Activated naive CD4-positive, alpha-beta T cell treated with anti-CD3 and anti-CD28 coated beads, Interleukin-2, amount 50 U/mL, for 16 hours (primary cell): ENCODE measurements around the gene COG8.
"Not testable (repeated sequence)": the region's sequence is repeated elsewhere in the genome, so short reads cannot be mapped to it uniquely, and the experiment has no call there.

Source experiments
- DNase-seq: peaks from one replicate; pipeline ENCODE4 v3.0.0-alpha.2; 2020

COG8 gene

DNA sequence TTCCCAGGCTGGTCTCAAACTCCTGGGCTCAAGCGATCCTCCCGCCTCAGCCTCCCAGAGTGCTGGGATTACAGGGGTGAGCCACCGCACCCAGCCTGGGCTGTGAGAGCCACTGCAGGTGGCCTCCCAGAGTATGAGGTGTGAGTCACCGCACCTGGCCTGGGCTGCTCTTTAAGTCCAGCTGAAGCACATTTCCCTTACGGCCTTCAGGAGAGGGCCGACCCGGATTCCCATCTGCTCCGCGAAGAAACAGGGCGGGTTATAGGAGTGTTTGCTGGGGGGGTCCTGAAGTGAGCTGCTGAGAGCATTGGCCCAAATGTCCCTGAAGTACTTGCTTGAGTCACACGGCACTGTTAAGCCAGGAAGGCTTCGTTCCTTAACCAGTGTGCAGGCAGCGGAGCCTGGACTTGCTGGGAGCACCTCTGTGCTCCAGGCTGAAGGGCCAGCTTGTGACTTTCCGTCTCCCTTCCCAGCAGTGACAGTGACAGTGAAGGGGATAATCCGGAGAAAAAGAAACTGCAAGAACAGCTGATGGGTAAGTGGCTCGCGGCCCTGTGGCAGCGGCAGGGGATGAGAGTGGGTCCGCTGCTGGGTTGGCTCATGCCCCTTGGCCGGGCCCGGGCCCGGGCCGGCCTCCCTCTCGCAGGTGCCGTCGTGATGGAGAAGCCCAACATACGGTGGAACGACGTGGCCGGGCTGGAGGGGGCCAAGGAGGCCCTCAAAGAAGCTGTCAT is 21.0 kb downstream of the COG8 start:
- DNase-seq = no peak

DNA sequence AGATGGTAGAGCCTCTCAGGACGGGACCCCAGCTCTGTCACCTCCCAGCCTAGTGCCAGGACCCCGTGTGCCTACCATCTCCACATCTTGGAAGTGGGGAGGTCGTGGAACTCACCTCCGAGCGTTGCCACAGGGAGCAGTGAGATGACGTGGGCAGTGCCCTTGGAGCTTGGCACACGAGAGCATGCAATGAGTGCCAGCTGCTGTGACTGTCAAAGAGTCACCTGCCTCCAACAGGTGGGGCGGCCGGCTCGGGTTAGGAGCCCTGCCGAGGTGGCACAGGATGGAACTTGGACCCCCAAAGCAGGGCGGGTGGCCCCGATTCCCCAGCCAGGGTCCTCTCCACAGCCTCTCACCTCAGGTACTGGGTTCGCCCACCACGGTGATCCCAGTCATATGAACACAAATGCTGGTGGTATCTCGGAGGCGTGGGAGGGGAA is 22.7 kb downstream of the COG8 start:
- DNase-seq = no peak

DNA sequence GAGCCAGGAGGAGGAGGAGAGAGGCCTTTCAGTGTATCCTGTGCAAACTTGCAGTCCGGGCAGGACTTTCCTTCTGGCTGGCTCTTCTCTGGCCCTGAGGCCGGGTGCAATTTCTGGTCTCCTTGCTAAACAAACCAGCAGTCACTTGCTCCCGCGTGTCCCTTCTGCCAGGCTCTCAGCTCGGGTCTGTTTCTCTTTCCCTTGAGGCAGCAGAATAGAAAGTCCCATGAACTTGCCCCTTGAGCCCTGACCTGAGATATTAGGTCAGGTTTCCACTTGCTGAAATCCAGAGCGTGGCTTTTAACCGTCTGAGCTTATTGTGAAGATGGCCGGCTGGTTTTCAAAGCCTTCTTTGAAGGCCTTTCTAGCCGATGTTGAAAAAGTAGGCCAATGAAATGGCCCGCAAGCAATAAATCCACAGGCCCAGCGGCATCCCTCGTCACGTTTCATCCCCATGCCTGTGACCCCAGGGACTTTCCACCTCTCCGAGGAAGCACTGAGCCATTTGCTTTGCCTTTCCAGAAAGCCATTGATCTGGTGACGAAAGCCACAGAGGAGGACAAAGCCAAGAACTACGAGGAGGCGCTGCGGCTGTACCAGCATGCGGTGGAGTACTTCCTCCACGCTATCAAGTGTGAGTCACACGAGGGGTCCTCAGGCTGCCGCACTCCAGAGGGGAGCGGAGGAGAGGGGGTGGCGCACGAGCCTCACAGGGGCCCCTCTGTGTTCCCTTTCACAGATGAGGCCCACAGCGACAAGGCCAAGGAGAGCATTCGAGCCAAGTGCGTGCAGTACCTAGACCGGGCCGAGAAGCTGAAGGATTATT is 23.7 kb downstream of the COG8 start:
- DNase-seq = no peak

DNA sequence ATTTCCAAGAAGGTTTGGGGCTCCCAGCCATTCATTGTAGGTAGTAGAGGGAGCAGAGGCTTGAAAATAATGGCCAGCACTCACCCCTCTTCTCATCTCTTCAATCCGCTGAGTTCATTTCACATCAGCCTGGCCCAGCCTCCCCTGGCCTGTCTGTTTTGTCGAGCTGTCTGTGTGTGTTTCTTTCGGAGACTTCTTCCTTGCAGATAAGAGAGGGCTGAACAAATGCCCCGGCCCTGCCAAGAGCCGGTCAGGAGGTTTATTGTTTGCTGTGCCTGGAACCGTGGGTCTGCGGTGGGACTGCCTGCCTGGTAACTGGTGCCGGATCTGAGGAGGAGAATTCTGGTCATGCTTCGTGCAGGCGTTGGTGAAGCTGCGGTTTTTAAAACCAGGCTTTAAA is 24.8 kb downstream of the COG8 start:
- DNase-seq = no peak

DNA sequence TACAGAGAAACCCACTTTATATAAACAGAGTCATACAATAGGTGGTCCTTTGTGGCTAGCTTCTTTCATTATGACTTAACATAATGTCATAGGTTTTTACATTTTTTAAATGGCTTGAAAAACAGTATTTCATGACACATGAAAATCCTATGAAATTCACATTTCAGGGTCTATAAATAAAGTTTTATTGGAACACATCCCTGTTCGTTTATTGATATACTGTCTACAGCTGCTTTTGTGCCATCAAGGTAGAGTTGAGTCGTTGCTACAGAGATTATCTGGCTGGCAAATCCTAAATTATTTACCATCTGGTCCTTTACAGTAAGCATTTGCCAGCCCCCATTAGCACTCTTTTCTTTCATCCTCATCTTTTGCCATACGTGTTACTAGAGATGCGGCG is 25.9 kb downstream of the COG8 start:
- DNase-seq = no peak

DNA sequence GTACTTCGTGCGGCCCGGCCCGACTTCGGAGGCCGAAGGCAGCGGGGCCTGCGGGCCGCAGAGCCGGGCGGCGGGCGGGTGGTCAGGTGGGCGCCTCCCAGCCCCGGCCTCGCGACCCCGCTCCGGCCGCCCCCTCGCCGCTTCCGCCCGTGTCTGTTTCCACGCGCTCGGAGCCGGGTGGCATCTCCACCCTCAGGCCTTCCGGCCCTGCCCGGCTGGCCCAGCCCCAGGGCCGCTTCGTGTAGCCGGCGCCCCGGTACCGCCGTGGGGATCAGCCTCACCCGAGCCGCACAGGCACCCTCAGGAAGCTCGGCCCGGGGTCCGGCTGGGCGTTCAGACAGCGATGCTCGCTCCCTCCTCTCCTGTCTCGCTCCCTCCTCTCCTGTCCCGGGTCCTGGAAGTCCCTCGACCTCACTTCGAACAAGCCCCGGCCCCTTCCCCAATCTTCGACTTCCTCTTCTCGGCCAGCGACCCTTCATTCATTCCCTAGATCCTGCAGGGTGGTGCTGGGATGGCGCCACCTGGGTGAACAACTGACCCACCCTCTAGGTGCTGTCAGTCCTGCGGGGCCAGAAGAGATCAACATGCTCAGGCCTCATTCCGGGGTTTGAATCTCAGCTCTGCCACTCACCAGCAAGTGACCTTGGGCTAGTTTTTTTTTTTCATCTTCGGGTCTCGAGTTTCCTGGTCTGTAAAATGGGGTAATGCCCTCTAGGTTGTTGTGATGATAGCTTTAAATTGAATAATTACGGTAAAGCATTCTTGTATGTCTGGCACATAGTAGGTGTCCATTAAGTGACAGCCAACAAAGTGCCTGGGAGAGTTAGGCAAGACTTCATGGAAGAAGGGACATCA is 27.6 kb downstream of the COG8 start:
- peak; percentile 26 for DNase-seq

DNA sequence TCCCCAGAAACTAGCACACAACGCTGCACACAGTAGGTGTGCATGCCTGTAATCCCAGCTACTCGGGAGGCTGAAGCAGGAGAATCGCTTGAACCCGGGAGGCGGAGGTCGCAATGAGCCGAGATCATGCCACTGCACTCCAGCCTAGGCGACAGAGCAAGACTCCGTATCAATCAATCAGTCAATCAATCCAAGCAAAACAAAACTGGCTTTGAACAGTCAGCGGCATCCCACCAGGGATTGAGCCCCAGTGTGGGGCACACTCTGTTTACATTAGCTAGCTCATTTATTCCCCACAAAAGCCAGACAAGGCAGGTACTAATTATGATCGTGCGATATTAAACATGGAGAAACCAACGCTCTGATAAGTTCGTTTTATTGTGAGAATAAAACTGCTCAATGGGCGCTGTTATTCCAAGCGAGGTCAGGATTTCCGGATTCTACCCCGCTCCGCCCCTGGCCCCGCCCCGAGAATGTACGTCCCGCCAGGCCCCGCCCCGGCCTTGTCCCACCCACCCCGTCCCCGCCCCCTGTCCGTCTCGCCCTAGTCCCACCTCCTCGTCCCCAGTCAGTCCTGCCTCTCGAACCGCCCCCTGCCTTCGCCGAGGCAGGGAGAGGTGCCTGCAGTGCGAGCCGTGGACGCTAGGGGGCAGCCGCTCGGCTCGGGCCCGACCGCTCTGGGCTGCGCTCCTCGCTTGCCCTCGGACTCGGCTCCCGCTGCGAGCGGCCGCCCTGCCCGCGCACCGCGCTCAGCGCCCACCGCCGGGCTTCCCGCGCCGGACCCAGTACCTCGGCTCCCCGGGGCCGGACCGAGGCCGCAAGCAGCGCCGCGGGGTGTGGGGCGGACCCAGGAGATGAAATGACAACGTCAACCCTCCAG is 28.5 kb downstream of the COG8 start, which contains the start of gene VPS4A:
TSS of gene VPS4A (plus strand) at position 698 of the 880 bp plus-strand sequence. CDS start at position 860, 162 bp downstream.
- DNase-seq = peak; percentile 97

DNA sequence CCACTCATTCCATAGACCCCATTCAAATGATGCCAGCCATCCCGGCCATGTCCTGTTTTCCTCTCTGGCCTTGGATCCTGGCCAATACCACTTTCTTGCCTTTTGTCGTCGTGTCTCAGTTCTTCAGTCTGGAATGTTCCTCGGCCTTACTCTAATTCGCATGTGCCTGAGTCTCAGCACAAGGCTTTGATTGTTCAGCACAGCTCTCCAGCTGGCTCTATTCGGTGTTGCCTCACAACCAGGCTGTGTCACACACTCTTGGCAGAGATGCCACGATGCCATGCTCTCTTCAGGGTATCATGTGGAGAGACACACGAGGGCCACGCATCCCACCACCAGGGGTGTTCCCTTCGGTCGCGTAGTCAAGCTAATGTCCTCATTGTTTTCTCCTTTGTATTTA is 30.0 kb downstream of the COG8 start:
- no peak for DNase-seq

DNA sequence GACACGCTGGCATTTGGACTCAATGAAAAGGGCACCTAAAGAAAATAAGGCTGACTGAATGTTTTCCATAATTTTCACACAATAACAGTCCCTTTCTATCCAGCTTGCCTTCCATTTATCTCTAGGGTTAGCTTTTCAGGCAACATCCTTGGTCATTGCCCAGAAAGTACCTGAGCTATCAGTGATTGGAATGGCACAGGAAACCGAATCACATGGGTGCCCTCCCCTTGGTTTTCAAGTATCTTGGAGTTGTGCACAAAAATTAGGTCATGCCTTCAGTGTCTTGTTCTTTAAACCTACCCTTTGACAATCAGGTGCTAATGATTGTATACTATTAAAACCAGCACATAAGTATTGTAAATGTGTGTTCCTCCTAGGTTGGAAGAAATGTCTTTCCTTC is 31.5 kb downstream of the COG8 start:
- no peak for DNase-seq

DNA sequence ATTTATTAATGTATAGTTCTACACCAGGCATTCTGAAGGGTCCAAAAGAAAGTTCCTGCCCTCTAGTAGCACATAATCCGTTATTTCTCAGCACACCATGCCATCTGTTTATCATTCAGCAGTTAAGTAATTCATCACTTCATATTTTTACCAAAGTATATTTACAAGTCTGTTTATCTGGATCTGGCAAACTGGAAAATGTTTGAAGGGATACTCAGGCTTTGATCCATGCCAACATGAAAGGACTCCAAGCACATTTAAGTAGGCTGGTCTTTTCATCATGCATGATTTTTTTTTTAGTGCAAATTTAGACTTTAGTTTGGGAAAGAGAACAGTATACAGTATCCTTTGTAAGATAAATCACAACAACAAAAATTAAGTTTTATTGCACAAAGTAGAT is 32.3 kb downstream of the COG8 start:
- DNase-seq = no peak

DNA sequence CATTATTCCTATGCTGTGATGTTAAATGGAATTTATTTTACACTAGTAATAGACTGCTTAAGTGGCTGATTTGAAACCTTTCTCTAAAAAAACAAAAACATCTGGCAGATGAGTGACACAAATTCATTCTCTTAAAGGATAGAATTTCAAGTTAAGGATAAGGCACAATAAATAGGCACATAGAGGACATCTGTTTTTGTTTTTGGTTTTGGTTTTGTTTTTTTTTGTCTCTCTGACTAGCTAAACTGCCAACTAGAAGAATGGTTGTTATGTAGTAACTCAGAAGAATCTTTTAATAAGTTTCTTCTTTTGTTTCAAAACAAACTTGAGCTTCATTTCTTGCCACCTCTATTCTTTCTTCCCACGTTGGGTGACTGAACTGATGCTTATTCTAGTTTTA is 33.3 kb downstream of the COG8 start:
- no peak for DNase-seq

DNA sequence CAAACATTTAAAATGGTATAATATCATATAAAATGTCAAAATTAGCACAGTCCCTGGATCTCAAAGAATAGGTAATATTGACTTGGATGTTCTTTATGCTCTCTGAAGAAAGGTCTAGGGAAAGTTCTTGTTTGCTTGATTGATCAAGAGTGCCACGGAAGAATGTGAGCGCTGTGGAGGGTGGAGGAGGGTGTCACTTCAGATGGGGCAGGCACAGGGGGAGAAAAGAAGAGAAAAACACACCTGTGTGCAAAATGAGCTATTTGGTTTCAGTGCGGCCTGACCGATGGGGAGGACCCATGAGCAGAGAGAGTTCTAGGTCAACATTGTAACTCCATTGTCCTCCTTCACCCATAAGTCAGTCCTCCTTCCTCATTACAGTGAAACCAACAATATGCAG is 37.1 kb downstream of the COG8 start:
- no peak for DNase-seq

DNA sequence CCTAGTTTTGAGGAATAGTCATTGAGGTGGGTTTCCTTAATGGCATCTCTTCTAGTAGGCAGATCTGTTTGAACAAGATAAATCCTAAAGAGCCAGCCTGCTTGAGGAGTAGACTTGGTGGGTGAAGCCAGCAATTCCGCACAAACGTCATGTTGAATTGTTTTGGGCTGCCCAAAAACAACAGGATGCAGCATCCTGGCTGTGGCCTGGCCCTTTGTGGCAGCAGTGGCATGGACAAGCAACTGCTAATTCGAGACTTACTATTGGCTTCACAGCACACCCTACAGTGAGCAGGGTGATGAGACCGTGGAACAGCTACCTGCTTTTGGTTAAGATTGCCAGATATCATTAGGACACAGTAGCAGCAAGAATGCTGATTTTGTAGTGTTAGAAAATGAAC is 37.5 kb downstream of the COG8 start:
- no peak for DNase-seq

DNA sequence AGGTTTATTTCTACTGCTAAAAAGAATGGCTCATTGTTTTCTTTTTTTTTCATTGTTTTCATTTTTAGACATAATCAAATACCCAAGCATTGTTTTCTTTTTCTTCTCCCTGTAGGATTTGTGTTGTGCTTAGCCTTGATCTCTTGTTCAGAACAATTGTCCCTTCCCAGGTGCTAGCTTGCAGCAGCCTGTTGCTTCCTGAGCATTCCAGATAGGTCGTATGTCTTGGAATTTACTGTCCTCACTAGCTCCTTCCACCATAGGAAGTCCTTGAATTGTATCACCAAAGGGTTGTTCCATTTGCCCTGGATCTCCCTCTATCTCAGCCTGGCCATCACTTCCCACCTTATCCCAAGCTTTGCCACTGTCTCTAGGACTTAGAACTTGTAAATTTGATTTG is 38.2 kb downstream of the COG8 start:
- no peak for DNase-seq

DNA sequence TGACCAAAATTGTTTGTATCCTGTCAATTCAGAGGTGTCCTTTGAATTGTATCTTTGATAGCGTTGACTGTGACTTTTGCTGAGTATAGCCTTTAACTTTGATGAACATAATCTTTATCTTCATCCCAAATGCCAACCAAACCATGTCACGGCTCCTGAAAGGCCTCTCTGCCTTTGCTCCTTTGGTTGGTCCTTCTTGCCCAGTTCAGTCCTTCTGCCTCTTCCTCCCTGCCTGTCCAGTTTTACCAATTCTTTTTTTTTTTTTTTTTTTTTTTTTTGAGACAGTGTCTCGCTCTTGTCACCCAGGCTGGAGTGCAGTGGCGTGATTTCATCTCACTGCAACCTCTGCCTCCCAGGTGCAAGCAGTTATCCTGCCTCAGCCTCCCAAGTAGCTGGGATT is 41.1 kb downstream of the COG8 start:
- DNase-seq = no peak

DNA sequence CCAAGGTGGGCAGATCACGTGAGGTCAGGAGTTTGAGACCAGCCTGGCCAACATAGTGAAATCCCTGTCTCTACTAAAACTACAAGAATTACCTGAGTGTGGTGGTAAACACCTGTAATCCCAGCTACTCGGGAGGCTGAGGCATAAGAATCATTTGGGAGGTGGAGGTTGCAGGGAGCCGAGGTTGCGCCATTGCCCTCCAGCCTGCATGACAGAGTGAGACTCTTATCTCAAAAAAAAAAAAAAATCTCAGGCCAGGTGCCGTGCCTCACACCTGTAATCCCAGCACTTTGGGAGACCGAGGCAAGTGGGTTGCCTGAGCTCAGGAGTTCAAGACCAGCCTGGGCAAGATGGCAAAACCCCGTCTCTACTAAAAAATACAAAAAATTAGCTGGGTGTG is 42.6 kb downstream of the COG8 start:
- DNase-seq = not testable (repeated sequence)

DNA sequence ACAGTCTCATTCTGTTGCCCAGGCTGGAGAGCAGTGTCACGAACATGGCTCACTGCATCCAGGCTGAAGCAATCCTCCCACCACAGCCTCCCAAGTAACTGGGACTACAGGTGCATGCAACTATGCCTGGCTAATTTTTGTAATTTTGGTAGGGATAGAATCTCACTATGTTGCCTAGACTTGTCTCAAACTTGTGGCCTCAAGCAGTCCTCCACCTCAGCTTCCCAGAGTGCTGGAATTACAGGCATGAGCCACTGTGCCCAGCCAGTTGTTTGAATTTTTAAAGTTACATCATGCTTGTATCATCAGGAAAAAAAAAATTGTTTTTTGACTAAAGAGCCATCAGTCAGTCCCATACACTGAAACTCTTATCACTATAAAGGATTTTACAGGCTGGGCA is 45.3 kb downstream of the COG8 start:
- no peak for DNase-seq

DNA sequence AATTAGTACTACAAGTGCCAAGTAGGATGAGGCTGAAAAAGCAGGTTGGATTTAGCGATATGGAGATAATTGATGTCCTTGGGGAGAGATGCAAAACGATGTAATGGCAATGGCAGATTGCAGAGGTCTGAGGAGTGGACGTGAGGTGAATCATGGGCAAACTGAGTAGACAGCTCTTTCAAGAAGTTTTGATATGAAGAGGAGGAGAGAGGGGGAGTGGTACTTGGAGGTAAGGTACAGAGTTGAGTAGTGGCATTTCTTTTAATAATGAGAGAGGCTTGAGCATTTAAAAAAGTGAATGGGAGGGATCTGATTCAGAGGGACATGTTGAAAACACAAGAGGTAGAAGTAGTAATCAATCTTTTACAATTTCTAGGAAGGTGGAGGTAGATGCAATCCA is 46.0 kb downstream of the COG8 start:
- no peak for DNase-seq

DNA sequence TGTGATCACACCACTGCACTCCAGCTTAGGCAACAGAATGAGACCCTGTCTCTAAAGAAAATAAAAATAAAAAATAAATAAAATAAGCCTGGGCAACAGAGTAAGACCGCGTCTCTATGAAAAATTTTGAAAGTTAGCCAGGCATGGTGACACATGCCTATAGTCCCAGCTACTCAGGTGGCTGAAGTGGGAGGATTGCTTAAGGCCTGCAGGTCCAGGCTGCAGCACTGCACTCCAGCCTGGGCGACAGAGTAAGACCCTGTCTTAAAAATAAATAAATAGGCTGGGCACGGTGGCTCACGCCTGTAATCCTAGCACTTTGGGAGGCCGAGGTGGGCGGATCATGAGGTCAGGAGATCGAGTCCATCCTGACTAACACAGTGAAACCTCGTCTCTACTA is 47.7 kb downstream of the COG8 start:
- not testable (repeated sequence) for DNase-seq

DNA sequence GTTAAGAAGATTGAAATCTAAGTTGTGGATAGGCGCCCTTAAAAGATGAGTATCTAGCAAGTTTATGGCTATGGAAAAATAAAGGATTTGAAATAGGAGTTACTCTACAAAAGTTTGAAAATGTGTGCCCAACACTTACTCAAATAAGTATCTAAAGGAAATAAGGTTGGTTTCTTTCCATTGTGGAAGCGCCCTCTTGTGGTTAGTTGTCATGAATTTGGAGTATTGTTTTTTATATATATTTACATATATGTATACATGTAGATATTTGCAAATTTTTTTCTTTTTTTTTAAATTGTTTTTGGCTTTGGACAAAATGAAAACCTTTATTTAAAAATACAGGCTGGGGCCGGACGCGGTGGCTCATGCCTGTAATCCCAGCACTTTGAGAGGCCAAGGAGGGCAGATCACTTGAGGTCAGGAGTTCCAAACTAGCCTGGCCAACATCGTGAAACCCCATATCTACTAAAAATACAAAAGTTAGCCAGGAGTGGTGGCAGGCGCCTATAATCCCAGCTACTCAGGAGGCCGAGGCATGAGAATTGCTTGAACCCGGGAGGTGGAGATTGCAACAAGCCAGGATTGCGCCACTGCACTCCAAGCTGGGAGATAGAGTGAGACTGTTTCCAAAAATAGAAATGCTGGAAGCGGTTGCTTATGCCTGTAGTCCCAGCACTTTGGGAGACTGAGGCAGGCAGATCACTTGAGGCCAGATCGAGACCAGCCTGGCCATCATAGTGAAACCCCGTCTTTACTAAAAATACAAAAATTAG is 52.2 kb downstream of the COG8 start:
- peak; percentile 15 for DNase-seq

DNA sequence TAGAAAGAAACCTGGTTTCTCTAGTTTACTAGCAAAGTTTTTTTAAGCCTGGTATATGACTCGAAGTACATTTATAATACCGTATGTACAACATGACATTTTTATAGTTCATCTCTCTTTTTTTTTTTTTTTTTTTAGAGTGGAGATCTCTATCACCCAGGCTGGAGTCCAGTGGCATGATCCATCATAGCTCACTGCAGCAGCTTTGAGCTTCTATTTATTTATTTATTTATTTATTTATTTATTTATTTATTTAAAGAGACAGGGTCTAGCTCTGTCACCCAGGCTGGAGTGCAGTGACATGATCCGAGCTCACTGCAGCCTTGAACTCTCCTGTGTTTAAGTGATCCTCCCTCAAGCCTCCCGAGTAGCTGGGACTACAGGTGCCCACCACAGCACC is 54.1 kb downstream of the COG8 start:
- no peak for DNase-seq

DNA sequence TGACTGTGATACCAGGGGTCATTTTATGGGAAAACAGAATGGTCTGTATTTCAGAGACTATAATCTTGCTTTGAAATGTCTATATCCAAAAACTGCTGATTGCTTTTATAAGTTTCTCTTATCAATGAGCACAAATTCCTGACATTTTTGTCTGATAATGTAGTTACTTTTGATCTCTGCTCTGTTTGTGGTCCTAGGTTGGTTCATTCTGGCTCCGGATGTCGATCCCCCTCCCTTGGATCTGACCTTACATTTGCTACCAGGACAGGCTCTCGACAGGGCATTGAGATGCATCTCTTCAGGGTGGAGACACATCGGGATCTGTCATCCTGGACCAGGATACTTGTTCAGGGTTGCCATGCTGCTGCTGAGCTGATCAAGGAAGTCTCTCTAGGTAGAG is 55.5 kb downstream of the COG8 start:
- no peak for DNase-seq
